GM19372 (cell line): Measurements from ENCODE around the gene YTHDF1.
"Not testable (repeated sequence)": the region's sequence is repeated elsewhere in the genome, so short reads cannot be mapped to it uniquely, and the experiment has no call there.

ENCODE experiments used
- ATAC-seq: cut with Tn5 transposase; IDR thresholded peaks from one replicate; pipeline ENCODE4 v1.9.1; 2021; ENCODE audit warnings: mild to moderate bottlenecking, low read depth, moderate library complexity; ENCODE audit not compliant: unreplicated experiment

Gene YTHDF1

DNA sequence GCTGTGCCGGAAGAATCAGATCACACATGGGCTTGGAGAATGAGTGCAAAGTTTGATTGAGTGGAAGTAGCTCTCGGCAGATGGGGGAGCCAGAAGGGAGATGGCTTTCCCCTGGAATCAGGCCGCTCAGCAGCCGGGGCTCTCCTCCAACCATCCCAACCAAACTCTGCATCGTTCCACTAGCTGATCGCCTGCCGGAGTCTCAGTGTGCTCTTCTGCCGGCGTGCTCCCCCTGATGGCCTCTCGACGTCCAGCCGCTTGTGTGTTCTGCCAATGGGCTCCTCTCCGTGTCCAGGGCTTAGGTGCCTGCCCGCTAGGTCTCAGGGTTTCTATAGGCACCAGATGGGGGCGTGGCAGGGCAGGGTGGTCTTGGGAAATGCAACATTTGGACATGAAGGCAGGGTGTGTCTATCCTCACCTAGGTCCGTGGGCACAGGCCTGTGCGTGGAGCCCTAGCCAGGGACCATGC, 14.9 kb upstream of the YTHDF1 start:
- no peak for ATAC-seq

GRCh38 chr20:63228806-63229205, 12.9 kb upstream of the YTHDF1 start:
- no peak for ATAC-seq

- ATAC-seq, result no peak
Measured at GRCh38 chr20:63227260-63227659, 11.3 kb upstream of the YTHDF1 start.

DNA sequence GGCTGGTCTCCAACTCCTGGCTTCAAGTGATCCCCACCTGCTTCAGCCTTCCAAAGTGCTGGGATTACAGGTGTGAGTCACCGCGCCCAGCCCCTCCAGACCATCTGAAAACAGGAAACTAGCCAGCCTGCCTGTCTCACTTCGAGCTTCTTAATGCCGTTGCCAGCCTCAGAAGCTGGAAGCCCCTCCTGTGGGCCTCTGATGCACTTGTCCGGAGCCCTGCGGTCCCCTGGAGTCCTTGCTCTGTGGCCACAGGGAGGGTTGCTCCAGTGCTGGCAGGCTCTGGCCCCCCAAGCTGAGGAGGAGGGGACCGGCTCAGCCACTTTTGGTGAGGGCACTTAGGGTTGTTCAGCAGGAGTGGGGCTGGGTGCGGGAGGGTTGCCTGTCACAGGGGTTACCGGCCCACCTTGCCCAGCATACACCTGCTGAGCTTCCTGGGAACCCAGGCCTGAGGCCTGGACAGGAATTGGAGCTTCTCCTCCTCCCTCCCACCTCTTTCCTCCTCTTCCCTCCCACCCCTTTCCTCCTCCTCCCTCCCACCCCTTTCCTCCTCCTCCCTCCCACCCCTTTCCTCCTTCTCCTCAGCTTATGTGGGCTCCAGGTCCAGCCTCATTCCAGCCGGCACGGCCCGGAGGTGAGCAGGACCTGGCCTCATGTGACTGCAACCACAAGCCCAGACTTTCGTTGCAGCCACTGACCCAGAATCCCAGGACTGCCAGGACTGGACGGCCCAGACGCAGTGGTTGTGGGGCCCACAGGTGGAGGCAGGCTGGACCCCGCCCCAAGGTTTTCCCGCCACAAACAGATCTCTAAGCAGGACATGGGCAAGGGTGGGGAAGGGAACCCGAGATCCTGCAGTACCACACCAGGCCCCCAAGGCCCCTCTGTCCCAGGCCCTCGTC, 10.4 kb upstream of the YTHDF1 start:
- ATAC-seq, result no peak

- no peak for ATAC-seq
Measured at GRCh38 chr20:63225082-63225454, 9.1 kb upstream of the YTHDF1 start.

DNA sequence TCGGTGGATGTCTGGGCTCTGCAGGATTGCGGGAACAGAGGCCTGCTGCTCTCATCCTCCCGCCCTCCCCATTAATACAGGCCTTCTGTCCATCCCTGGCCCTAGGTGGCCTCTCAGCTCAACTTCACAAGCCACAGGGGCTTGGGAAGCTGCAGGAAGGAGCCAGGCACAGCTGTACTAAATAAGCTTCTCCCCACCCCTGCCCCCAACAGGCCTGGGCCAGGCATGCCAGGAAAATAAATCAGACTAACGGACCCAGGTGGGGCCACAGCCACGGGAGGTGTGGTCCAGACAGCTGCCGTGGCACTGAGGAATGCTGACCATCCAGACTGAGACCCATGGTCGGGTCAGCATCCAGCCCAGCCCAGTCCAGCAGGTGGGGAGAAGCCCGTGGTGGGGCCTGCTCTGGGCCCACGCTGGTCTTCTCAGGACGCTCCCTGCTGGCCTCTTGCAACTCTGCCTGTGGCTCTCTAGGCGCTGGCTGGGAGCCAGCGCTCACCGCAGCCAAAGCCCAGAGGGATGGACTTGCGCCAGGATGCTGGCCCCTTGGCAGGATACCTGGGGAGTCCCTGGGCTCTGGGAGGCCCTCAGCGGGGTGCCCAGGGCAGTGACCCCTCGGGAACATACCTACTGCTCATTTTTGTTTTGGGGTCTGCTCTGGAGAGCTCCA, 8.6 kb upstream of the YTHDF1 start:
- ATAC-seq, result no peak

DNA sequence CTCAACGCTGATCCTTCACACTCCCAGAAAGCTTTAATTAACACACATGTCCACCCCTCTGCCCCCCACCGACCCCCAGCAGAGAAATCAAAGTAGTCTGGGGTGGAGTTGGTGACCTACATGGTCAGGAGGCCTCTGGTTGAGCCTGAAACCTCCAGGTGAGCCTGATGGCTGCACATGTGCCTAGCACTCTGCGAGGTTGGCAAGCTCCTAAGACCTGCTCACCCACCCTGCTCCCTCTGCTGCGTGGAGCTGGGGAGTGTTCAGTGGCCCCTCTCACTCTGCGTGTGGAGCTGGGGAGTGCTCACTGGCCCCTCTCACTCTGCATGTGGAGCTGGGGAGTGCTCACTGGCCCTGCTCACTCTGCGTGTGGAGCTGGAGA, 7.9 kb upstream of the YTHDF1 start:
- no peak for ATAC-seq

DNA sequence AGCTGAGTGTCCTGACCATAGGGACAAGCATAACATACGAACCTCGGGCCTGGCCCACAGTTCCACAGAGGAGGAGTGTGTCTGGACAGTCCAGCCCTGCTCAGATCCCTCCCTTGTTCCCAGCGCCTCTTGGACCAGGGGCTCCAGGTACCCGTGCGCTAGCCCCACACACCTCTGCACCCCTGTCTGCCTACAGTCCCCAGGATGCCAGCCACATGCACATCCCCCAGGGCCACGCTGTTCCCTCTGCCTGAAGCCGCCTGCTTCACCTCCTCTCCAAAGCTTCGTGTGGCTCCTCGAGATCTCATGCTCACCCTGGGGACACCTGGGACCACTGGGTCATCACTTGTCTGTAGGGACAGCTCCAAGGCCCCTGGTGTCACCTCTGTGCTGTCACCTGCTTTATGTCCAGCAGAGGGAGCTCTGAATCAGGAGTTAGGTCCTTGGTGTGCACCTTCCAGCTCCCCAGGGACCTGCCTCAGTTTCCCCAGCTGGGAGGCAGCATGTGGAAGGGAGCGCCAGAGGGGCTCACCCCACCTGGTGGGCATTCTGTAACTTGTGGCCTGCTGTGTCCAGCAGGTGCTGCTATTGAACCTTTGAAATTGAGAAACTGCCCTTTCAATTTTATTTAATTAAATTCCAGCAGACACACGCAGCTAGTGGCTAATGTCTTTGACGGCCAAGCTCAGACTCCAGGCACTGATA, 7.3 kb upstream of the YTHDF1 start:
- no peak for ATAC-seq

GRCh38 chr20:63222541-63222940, 6.6 kb upstream of the YTHDF1 start:
- no peak for ATAC-seq

DNA sequence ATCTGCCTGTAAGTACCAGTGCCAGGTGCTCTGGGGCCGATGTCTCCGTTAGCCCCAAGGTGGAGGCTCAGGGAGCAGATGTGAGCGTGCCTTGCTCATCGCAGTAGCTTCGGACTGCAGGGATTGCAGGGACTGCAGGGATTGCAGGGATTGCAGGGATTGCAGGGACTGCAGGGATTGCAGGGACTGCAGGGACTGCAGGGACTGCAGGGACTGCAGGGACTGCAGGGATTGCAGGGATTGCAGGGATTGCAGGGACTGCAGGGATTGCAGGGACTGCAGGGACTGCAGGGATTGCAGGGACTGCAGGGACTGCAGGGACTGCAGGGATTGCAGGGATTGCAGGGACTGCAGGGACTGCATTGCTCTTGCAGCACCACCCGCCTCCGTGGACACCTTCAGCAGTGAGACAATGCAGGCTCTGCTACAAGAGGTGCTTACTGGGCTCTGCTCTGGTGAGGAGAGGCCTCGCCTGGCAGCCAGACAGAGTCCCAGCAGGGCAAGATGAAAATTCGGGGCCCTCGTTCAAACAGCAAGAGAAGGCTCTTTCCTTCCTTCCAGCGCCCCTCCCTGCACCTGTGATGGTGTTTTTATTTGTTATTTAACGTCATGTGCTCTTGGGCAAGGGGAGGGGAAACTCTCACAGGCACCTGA, 5.6 kb upstream of the YTHDF1 start:
- ATAC-seq, result not testable (repeated sequence)

DNA sequence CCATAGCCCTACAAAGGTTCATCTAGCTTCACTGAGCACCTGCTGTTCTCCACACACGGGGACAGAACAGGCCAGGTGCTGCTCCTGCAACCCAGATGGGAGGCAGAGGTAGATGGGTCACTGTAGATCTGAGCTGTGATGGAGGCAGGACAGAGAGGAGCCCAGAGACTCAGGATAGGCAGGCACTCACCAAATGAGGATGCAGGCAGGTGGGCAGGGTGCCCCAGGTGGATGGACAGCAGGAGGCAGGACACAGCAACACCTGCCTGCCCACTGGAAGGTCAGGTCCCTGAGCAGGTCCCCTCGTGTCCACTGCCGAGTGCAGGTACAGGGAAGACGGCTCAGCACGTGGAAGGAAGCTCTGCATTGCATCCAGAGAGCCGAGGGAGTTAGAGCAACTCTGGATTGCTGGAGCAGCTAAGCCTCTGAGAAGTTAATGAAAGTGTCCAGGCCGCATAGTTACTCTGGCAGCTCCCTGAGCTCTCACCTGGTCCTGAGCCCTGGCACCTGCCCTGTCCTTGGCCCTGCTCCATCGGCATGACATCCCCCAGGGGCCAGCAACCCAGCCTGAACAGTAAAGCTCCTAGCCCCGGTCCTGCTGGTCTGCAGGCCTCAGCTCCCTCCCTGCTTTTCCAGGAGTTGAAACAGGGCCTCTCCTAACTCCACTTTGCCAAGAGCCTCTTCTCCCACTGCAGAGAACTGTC, 4.9 kb upstream of the YTHDF1 start:
- no peak for ATAC-seq

- no peak for ATAC-seq
Measured at GRCh38 chr20:63219866-63220521, 4.1 kb upstream of the YTHDF1 start.

DNA sequence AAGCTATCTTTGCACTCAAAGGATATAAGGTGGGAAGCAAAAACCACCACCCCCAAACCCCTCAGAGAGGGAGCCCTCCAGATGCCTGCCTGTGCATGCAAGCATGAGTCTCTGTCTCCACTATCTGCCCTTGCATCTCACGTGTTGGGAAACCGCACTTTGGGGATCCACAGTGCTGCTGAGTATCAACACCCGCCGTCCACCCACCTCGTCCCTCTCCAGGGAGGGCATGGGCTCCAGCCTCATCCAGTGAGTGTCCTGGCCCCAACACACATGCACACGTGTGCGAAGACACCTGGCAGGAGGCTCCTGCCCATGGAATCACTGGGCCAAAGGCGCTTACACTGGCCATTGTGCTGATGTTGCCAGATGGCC, 3.5 kb upstream of the YTHDF1 start:
- ATAC-seq, result no peak

GRCh38 chr20:63218701-63219446, 2.9 kb upstream of the YTHDF1 start:
- no peak for ATAC-seq

DNA sequence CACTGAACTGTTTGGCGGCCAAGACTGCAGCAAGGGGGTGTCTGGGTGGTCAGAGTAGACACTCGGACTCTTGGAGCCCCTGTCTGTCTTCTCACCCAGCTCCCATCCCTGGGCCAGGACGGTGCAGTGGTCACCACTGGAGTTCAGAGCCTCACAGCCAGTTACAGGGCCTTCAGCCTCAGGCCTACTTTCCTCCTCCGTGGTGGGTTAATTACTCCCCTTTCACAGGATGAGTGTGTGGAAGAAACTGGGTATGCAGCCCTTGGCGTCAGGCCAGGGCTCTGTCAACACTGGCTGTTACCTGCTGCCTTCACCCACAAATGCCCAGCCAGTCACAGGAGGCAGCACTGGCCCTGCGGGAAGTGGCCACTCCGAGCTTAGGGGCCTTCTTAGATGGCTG, 1.8 kb upstream of the YTHDF1 start:
- ATAC-seq, result no peak

- ATAC-seq, result no peak
Measured at GRCh38 chr20:63216849-63217471, 1.0 kb upstream of the YTHDF1 start.

DNA sequence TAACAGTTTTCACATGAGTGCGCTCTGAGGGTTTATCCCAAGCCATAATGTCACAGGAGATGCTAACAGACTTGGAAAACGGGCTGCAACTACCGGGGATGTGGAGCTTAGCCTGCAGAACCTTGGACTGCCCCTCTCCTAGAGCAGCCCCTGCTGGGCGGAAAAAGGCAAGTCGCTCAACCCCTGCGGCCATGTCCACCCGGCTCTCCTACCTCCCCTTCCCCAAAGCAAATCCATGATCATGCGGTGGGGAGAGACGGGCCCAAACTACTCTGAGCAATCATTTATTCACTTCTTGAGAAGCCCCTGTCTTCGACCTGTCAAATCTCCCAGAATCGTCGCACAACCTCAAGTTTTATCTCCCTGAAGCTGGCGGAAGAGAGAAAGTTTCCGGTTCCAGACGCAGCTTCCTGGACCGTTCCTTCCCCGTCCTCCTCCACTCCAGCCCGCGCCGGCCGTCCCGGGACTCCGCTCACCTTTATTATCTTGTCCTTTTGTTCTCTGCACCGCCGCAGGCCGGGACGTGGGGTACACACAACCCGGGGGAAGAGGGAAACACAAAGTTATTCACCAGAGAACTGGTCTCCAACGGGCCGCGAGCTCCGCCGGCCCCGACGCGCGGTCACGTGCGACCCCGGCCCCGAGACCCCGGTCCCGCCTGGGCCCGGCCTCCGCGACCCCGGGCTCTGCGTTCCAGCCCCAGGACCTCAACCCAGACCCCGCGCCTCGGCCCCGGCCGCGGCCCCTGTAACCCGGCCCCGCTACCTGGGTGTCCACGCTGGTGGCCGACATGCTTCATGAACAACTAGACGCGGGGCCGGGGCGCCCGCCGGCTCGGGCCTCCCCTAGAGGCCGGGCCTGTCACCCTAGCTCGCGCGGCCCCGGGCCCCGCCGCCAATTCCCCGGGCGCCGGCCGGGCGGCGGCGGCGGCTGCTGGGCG, 560 bp downstream of the YTHDF1 start:
- no peak for ATAC-seq

DNA sequence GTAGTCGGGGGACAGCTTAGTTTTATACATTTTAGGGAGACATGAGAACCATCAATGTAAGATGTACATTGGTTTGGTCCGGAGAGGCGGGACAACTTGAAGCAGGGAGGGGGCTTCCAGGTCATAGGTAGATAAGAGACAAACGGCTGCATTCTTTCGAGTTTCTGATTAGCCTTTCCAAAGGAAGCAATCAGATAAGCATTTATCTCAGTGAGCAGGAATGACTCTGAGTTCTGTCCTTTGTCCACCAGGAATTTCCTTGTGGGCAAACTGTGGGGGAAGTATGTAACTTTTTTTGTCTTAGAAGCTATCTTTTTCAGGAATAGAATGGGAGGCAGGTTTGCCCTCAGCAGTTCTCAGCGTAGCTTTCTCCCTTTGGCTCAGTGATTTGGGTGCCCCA, 1.4 kb downstream of the YTHDF1 start:
- no peak for ATAC-seq
